Neuronal stem cell (in vitro differentiated cells): Measurements from ENCODE around the gene UBE2E1.
A peak's percentile ranks its signal among the peaks of the same experiment; 100 is the strongest.
"Not testable (repeated sequence)": the region's sequence is repeated elsewhere in the genome, so short reads cannot be mapped to it uniquely, and the experiment has no call there.

Source experiments
- DNase-seq: peaks from one replicate; pipeline ENCODE4 v3.0.0-alpha.2; 2013; ENCODE audit warnings: low spot score
- H2AFZ ChIP-seq: one replicate; pipeline ENCODE4 v1.6.1; 2013; ENCODE audit warnings: mild to moderate bottlenecking, low read length, inconsistent platforms
- H2AK5ac ChIP-seq: 2 replicates; pipeline ENCODE4 v1.6.1; 2013; ENCODE audit warnings: low read depth, mild to moderate bottlenecking, inconsistent platforms, low read length, moderate library complexity, mixed read lengths
- H2BK120ac ChIP-seq: 2 replicates; pipeline ENCODE4 v1.6.1; 2013; ENCODE audit warnings: low read depth, mild to moderate bottlenecking, inconsistent platforms, low read length, moderate library complexity, mixed read lengths
- H2BK12ac ChIP-seq: one replicate; pipeline ENCODE4 v1.6.1; 2013; ENCODE audit warnings: low read length, inconsistent platforms
- H2BK15ac ChIP-seq: 2 replicates; pipeline ENCODE4 v1.6.1; 2013; ENCODE audit warnings: mild to moderate bottlenecking, low read length, inconsistent platforms, mixed read lengths
- H2BK5ac ChIP-seq: one replicate; pipeline ENCODE4 v1.6.1; 2013; ENCODE audit warnings: inconsistent platforms, mild to moderate bottlenecking, low read length, moderate library complexity
- H3K14ac ChIP-seq: one replicate; pipeline ENCODE4 v1.6.1; 2013; ENCODE audit warnings: low read length, inconsistent platforms
- H3K18ac ChIP-seq: 2 replicates; pipeline ENCODE4 v1.6.1; 2013; ENCODE audit warnings: low read length, inconsistent platforms
- H3K23ac ChIP-seq: 2 replicates; pipeline ENCODE4 v1.6.1; 2013; ENCODE audit warnings: low read depth, mild to moderate bottlenecking, mixed read lengths, low read length, inconsistent platforms; ENCODE audit not compliant: poor library complexity
- H3K27ac ChIP-seq: replicated peaks from 3 replicates; pipeline ENCODE4 v1.5.1; 2013; ENCODE audit warnings: low read length, inconsistent platforms
- H3K27me3 ChIP-seq, 3 experiments: 2 replicates each; pipeline ENCODE4 v1.6.1; 2013; ENCODE audit warnings: low read length in 3 of 3, mild to moderate bottlenecking in 2 of 3, inconsistent platforms in 1 of 3, low read depth in 1 of 3, mixed read lengths in 1 of 3, moderate library complexity in 1 of 3; ENCODE audit not compliant: control insufficient read depth in 3 of 3, insufficient read depth in 3 of 3
- H3K36me3 ChIP-seq, 2 donors: replicated peaks in 1 of 2; 2 replicates each; pipeline ENCODE4 v1.6.1; 2013; ENCODE audit warnings: low read length in 2 of 2; ENCODE audit not compliant: control insufficient read depth in 2 of 2, insufficient read depth in 2 of 2
- H3K4ac ChIP-seq: 2 replicates; pipeline ENCODE4 v1.6.1; 2013; ENCODE audit warnings: inconsistent platforms, mild to moderate bottlenecking, low read length, moderate library complexity
- H3K4me1 ChIP-seq, 2 donors: 1 replicate in 1 of 2; 2 replicates in 1 of 2; pipeline ENCODE4 v1.6.1; 2013; ENCODE audit warnings: low read length in 2 of 2, low read depth in 1 of 2; ENCODE audit not compliant: control insufficient read depth in 2 of 2, insufficient read depth in 1 of 2
- H3K4me2 ChIP-seq: one replicate; pipeline ENCODE4 v1.6.1; 2013; ENCODE audit warnings: mild to moderate bottlenecking, low read length, inconsistent platforms; ENCODE audit not compliant: insufficient read depth, poor library complexity, severe bottlenecking
- H3K4me3 ChIP-seq, 2 donors: 2 replicates each; pipeline ENCODE4 v1.5.1; 2013; ENCODE audit warnings: low read length in 2 of 2, mild to moderate bottlenecking in 2 of 2, inconsistent platforms in 1 of 2, moderate library complexity in 1 of 2
- H3K79me1 ChIP-seq: one replicate; pipeline ENCODE4 v1.6.1; 2013; ENCODE audit warnings: low read depth, mild to moderate bottlenecking, inconsistent platforms, low read length, moderate library complexity
- H3K9ac ChIP-seq: one replicate; pipeline ENCODE4 v1.6.1; 2013; ENCODE audit warnings: mild to moderate bottlenecking, low read depth, low read length, inconsistent platforms; ENCODE audit not compliant: poor library complexity
- H3K9me3 ChIP-seq, 2 donors: replicated peaks in 1 of 2; 2 replicates each; pipeline versions ENCODE3 to v1.6.1; 2013; ENCODE audit warnings: low read length in 2 of 2, mild to moderate bottlenecking in 2 of 2, inconsistent platforms in 1 of 2, low read depth in 1 of 2, mixed read lengths in 1 of 2, moderate library complexity in 1 of 2; ENCODE audit not compliant: control insufficient read depth in 2 of 2, insufficient read depth in 1 of 2
- H4K8ac ChIP-seq: one replicate; pipeline ENCODE4 v1.6.1; 2013; ENCODE audit warnings: low read depth, mild to moderate bottlenecking, inconsistent platforms, low read length, moderate library complexity
- H4K91ac ChIP-seq: one replicate; pipeline ENCODE4 v1.6.1; 2013; ENCODE audit warnings: low read length, low read depth, mild to moderate bottlenecking, inconsistent platforms; ENCODE audit not compliant: poor library complexity
- WGBS, 2 donors: extraction: QIAGEN DNeasy Blood & Tissue Kit; methylation state at CpG; one replicate each; pipeline ENCODE4 v1.1.7; 2013; ENCODE audit warnings: missing lambda C conversion rate in 2 of 2, mixed read lengths in 1 of 2; ENCODE audit not compliant: insufficient read length in 2 of 2, insufficient replicate concordance in 1 of 2; ENCODE audit errors: extremely low coverage in 2 of 2; 5-methylcytosine and 5-hydroxymethylcytosine counted together

UBE2E1 gene

GRCh38 chr3:23849462-23849861, 43.7 kb downstream of the UBE2E1 start:
- no CpG with 5 or more reads among the region's 2 CpGs for WGBS, 2 donors
- not testable (repeated sequence) for DNase-seq, H3K4me3 ChIP-seq, H3K27ac ChIP-seq, H3K27me3 ChIP-seq, H3K9ac ChIP-seq, H2BK12ac ChIP-seq, H3K4ac ChIP-seq, H2BK15ac ChIP-seq, H2BK120ac ChIP-seq, H3K36me3 ChIP-seq, H2AFZ ChIP-seq, H2BK5ac ChIP-seq, H4K91ac ChIP-seq, H3K23ac ChIP-seq, H3K4me1 ChIP-seq, H3K14ac ChIP-seq, H2AK5ac ChIP-seq, H4K8ac ChIP-seq, H3K79me1 ChIP-seq, H3K4me2 ChIP-seq, H3K18ac ChIP-seq
- peaks cover 4 to 19% of the 10 kb centered on the region in 2 donors for H3K9me3 ChIP-seq

DNA sequence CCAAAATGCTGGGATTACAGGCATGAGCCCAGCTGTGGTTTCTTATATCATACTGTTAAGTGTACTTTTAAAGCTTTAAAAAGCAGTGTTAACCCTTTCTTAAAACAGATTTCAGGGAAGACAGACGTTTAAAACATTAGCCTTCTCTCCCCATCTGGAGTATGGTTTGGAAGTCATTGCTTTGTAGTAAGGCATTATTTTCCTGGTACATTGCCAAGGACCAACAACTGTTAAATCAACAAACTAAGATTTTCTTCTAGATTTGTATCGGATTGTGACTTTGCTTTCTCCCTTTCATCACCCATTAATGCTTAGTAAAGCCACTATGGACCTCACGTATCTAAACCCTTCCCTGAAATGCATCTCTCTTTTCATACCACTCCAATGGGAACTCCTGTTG, 50.5 kb downstream of the UBE2E1 start:
- Histone ChIP-seq H3K4ac (no peak overlapping the region), H3K23ac (no peak overlapping the region), H3K18ac (no peak overlapping the region), H3K14ac (no peak overlapping the region), H2BK5ac (no peak overlapping the region), H2BK15ac (no peak overlapping the region), H3K9ac (no peak overlapping the region), H2BK12ac (no peak overlapping the region), H3K27me3 (no peaks in the 10 kb centered on the region), H3K27ac (no peak overlapping the region), H3K4me1 (peaks cover 0 to 3% of the 10 kb centered on the region in 2 donors), H3K9me3 (peaks cover 3 to 14% of the 10 kb centered on the region in 2 donors), H2AFZ (no peak overlapping the region), H4K91ac (no peak overlapping the region), H3K4me2 (no peak overlapping the region), H2BK120ac (no peak overlapping the region), H2AK5ac (no peak overlapping the region), H4K8ac (no peak overlapping the region), H3K79me1 (peaks cover 5% of the 10 kb centered on the region), H3K4me3 (no peak overlapping the region), H3K36me3 (peaks cover 6 to 8% of the 10 kb centered on the region in 2 donors)
- DNase-seq: no peak
- no CpG with 5 or more reads among the region's 3 CpGs for WGBS, 2 donors

DNA sequence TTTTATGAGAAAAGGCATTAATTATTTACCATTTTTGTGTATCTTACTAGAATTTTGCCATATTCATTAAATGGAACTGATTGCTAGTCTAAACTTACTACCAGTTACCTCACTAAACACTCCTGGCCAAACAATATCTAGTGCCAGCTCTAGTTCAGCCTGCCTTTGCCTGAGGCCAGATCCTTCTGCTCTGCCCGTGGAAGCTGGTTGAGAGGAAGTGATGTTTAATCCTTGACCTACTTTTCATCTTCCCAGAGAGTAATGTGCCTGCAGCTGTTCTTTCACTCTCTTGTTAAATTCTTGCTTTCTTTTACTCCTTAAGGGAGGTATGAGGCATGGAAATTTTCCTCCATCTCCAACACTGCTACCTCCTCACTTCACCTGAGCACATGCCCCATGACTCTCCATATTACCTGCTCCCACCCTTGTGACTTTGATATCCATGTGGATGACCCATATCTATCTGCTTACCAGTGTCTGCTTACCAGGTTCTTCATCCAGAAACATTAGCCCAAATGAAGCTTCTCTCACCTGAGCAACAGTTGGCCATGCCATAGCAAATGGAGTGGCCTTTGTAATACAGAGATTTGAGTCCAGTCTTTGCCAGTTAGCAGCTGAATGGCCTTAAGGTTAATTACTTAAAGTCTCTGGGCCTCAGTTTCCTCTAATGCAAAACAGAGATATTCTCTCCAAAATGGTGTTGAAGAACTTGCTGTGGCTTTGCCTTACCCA, 53.4 kb downstream of the UBE2E1 start:
- H3K9me3 ChIP-seq: peaks cover 0 to 3% of the 10 kb centered on the region in 2 donors
- H3K18ac ChIP-seq: no peak overlapping the region
- H3K4me1 ChIP-seq: peaks cover 3 to 6% of the 10 kb centered on the region in 2 donors
- H2BK120ac ChIP-seq: no peak overlapping the region
- H3K4me2 ChIP-seq: no peak overlapping the region
- H2AFZ ChIP-seq: no peak overlapping the region
- H3K36me3 ChIP-seq: peaks cover 4 to 8% of the 10 kb centered on the region in 2 donors
- no peak overlapping the region for H2AK5ac ChIP-seq
- no peak overlapping the region for H3K14ac ChIP-seq
- H4K8ac ChIP-seq: no peak overlapping the region
- WGBS, 2 donors: no CpG with 5 or more reads among the region's 1 CpG
- H2BK15ac ChIP-seq: no peak overlapping the region
- no peak overlapping the region for H3K27ac ChIP-seq
- H4K91ac ChIP-seq: no peak overlapping the region
- no peak overlapping the region for H3K4ac ChIP-seq
- H2BK12ac ChIP-seq: no peak overlapping the region
- no peak for DNase-seq
- peaks cover 3% of the 10 kb centered on the region for H3K79me1 ChIP-seq
- no peak overlapping the region for H2BK5ac ChIP-seq
- H3K4me3 ChIP-seq: no peak overlapping the region
- H3K9ac ChIP-seq: no peak overlapping the region
- H3K23ac ChIP-seq: no peak overlapping the region
- no peaks in the 10 kb centered on the region for H3K27me3 ChIP-seq

DNA sequence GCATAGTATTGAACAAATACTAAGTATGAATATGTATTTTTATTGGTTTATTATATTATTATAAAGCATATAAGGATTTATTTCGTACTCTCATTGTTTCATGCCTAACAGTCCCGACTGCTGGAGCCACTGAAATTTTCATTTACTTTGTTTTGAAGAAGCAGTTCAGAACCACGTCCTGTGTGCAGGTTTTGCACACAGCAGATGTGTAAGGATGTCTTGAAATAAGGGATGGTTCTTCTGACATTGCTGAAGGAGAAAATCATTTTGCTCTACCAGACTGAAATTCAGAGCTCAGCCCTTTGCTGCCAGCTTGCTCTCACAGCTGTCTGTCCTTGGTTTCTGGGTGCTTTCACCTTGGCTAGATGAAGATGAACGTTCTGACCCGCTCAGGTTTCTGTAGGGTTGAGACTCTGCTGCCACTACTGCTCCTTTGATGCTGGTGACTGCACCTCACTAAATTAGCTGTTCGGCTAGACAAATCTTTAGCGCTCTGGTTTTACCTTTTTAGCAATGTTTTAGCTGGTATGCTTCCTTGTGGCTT, 54.2 kb downstream of the UBE2E1 start:
- Histone ChIP-seq H3K36me3 (peaks cover 4 to 8% of the 10 kb centered on the region in 2 donors), H3K4me2 (no peak overlapping the region), H2BK5ac (no peak overlapping the region), H3K4me3 (no peak overlapping the region), H3K14ac (no peak overlapping the region), H3K9ac (peak overlapping the region; percentile 36), H4K8ac (no peak overlapping the region), H2AFZ (no peak overlapping the region), H3K79me1 (peaks cover 3% of the 10 kb centered on the region), H2BK120ac (no peak overlapping the region), H4K91ac (no peak overlapping the region), H3K23ac (no peak overlapping the region), H2AK5ac (no peak overlapping the region), H3K18ac (no peak overlapping the region), H3K27ac (no peak overlapping the region), H3K9me3 (peaks cover 0 to 3% of the 10 kb centered on the region in 2 donors), H2BK12ac (no peak overlapping the region), H2BK15ac (no peak overlapping the region), H3K4ac (no peak overlapping the region), H3K27me3 (no peaks in the 10 kb centered on the region), H3K4me1 (peaks cover 4 to 12% of the 10 kb centered on the region in 2 donors)
- WGBS, 2 donors: no CpG with 5 or more reads among the region's 7 CpGs
- no peak for DNase-seq
